ENCODE data around the gene CSGALNACT2.

CSGALNACT2 gene

GRCh38 chr10:43160921-43161255 is 22.6 kb downstream of the CSGALNACT2 start:
- no peak overlapping the region for H2AFZ ChIP-seq
- H3K9me3 ChIP-seq (ENCODE audit: control insufficient read depth, low read length), result no peaks in the 10 kb centered on the region
- H3K4me3 ChIP-seq (ENCODE audit: low read depth, low read length), result no peak overlapping the region
- no peak overlapping the region for H3K27ac ChIP-seq
- H3K9ac ChIP-seq, result no peak overlapping the region
- no peaks in the 10 kb centered on the region for H3K79me2 ChIP-seq
- no peak for TF ChIP-seq CTCF (IDR thresholded peaks at IDR 0.05)
- H3K36me3 ChIP-seq (ENCODE audit: control insufficient read depth, insufficient read depth, low read length), result no peaks in the 10 kb centered on the region
- no peaks in the 10 kb centered on the region for H3K27me3 ChIP-seq (ENCODE audit: control insufficient read depth, insufficient read depth, low read length)
- no peaks in the 10 kb centered on the region for H3K4me1 ChIP-seq
- H3K4me2 ChIP-seq (ENCODE audit: low read length), result no peak overlapping the region

- Histone ChIP-seq H3K9me3 (ENCODE audit: control insufficient read depth, low read length) (no peaks in the 10 kb centered on the region), H3K36me3 (ENCODE audit: control insufficient read depth, insufficient read depth, low read length) (no peaks in the 10 kb centered on the region), H3K27me3 (ENCODE audit: control insufficient read depth, insufficient read depth, low read length) (no peaks in the 10 kb centered on the region), H3K27ac (no peak overlapping the region), H3K9ac (no peak overlapping the region), H3K4me3 (ENCODE audit: low read depth, low read length) (no peak overlapping the region), H3K4me2 (ENCODE audit: low read length) (no peak overlapping the region), H3K79me2 (no peaks in the 10 kb centered on the region), H3K4me1 (no peaks in the 10 kb centered on the region), H2AFZ (no peak overlapping the region)
- no peak for TF ChIP-seq CTCF (IDR thresholded peaks at IDR 0.05)
Measured at GRCh38 chr10:43162604-43163003, 24.4 kb downstream of the CSGALNACT2 start.

- no peak overlapping the region for H3K4me3 ChIP-seq (ENCODE audit: low read depth, low read length)
- no peak for TF ChIP-seq CTCF (IDR thresholded peaks at IDR 0.05)
- H3K36me3 ChIP-seq (ENCODE audit: control insufficient read depth, insufficient read depth, low read length), result no peaks in the 10 kb centered on the region
- no peak overlapping the region for H3K9ac ChIP-seq
- H3K9me3 ChIP-seq (ENCODE audit: control insufficient read depth, low read length), result no peaks in the 10 kb centered on the region
- H3K4me1 ChIP-seq, result no peaks in the 10 kb centered on the region
- no peak overlapping the region for H2AFZ ChIP-seq
- no peaks in the 10 kb centered on the region for H3K27me3 ChIP-seq (ENCODE audit: control insufficient read depth, insufficient read depth, low read length)
- no peak overlapping the region for H3K4me2 ChIP-seq (ENCODE audit: low read length)
- H3K79me2 ChIP-seq, result no peaks in the 10 kb centered on the region
- no peak overlapping the region for H3K27ac ChIP-seq
Measured at GRCh38 chr10:43166207-43166879, 28.1 kb downstream of the CSGALNACT2 start.

- H3K4me2 ChIP-seq (ENCODE audit: low read length), result no peak overlapping the region
- no peak overlapping the region for H3K27ac ChIP-seq
- H3K9me3 ChIP-seq (ENCODE audit: control insufficient read depth, low read length), result no peaks in the 10 kb centered on the region
- no peaks in the 10 kb centered on the region for H3K4me1 ChIP-seq
- no peak overlapping the region for H3K4me3 ChIP-seq (ENCODE audit: low read depth, low read length)
- H3K9ac ChIP-seq, result no peak overlapping the region
- no peak overlapping the region for H2AFZ ChIP-seq
- H3K79me2 ChIP-seq, result no peaks in the 10 kb centered on the region
- H3K36me3 ChIP-seq (ENCODE audit: control insufficient read depth, insufficient read depth, low read length), result no peaks in the 10 kb centered on the region
- H3K27me3 ChIP-seq (ENCODE audit: control insufficient read depth, insufficient read depth, low read length), result no peaks in the 10 kb centered on the region
- TF ChIP-seq CTCF (IDR thresholded peaks at IDR 0.05), result no peak
Measured at GRCh38 chr10:43166880-43167497, 28.7 kb downstream of the CSGALNACT2 start.

- Histone ChIP-seq H3K9ac (no peak overlapping the region), H3K4me2 (ENCODE audit: low read length) (no peak overlapping the region), H3K36me3 (ENCODE audit: control insufficient read depth, insufficient read depth, low read length) (no peaks in the 10 kb centered on the region), H3K79me2 (no peaks in the 10 kb centered on the region), H3K4me1 (no peaks in the 10 kb centered on the region), H3K9me3 (ENCODE audit: control insufficient read depth, low read length) (no peaks in the 10 kb centered on the region), H3K27me3 (ENCODE audit: control insufficient read depth, insufficient read depth, low read length) (no peaks in the 10 kb centered on the region), H2AFZ (no peak overlapping the region), H3K27ac (no peak overlapping the region), H3K4me3 (ENCODE audit: low read depth, low read length) (no peak overlapping the region)
- TF ChIP-seq CTCF (IDR thresholded peaks at IDR 0.05), result no peak
Measured at GRCh38 chr10:43167498-43167889, 29.2 kb downstream of the CSGALNACT2 start.
